SIG-M5 treated with dmso at 0.1 percent for 504 hours (cell line): Measurements from ENCODE around the gene LMNTD2.
"Not testable (repeated sequence)": the region's sequence is repeated elsewhere in the genome, so short reads cannot be mapped to it uniquely, and the experiment has no call there.

Experiments
- DNase-seq: peaks from one replicate; lab custom pipeline; 2025; ENCODE audit not compliant: unreplicated experiment; lab: John Stamatoyannopoulos, UW

LMNTD2 gene

DNA sequence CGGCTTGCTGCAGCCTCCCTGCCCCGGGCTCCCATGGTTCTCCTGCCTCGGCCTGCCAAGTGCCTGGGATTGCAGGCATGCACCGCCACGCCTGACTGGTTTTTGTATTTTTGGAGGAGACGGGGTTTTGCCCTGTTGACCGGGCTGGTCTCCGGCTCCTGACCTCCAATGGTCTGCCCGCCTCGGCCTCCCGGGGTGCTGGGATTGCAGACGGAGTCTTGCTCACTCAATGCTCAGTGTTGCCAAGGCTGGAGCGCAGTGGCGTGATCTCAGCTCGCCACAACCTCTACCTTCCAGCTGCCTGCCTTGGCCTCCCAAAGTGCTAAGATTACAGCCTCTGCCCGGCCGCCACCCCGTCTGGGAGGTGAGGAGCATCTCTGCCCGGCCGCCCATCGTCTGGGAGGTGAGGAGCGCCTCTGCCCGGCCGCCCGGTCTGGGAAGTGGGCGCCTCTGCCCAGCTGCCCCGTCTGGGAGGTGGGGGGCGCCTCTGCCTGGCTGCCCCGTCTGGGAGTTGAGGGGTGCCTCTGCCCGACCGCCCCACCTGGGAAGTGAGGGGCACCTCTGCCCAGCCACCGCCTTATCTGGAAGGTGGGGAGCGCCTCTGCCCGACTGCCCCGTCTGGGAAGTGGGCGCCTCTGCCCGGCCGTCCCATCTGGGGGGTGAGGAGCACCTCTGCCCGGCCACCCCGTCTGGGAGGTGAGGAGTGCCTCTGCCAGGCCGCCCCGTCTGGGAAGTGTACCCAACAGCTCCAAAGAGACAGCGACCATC is 43.4 kb downstream of the LMNTD2 start:
- not testable (repeated sequence) for DNase-seq

DNA sequence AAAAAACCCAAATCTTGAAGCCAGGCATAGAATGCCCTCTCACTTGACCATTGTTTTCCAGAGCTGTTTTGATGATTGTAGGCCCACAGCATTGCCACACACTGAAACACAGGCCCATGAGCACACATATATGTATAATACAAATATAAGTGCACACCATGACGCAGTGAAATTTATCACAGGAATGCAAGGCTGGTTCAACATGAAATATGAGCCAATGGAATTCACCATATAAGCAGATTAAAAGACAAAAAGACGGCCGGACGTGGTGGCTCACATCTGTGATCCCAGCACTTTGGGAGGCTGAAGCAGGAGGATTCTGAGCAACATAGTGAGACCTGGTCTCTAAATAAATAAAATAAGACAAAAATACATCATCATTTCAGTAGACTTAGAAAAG is 44.1 kb downstream of the LMNTD2 start:
- no peak for DNase-seq

GRCh38 chr11:515131-515530 is 45.4 kb downstream of the LMNTD2 start:
- no peak for DNase-seq

- peak; percentile 25 for DNase-seq
Measured at GRCh38 chr11:514606-515005, 45.9 kb downstream of the LMNTD2 start.

DNA sequence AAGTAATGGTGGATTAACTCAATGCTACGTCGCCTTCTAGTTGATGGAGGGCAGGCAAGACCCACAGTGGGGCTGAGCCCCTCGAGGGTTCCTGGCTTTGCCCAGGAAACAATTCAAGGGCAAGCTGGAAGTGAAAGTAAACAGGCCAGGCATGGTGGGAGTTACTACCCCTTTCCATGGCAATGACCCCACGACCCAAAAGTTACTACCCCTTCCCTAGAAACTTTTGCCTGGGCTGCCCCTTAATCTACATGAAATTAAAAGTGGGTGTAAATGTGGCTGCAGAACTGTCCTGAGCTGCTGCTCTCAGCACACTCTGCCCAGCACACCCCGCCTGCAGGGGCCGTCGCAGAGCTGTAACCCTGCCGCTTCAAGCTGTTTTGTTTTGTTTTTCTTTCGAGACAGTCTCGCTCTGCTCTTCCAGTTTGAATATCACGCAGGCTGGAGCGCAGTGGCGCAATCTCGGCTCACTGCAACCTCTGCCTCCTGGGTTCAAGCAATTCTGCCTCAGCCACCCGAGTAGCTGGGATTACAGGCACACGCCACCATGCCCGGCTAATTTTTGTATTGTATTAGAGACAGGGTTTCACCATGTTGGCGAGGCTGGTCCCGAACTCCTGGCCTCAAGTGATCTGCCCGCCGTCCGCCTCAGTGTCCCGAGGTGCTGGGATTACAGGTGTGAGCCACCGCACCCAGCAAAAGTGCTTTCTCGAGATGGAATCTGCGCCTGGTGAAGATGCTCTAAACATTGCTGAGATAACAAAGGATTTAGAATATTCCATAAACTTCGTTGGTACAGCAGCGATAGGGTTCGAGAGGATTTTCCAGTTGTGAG is 47.6 kb downstream of the LMNTD2 start:
- DNase-seq: no peak

DNA sequence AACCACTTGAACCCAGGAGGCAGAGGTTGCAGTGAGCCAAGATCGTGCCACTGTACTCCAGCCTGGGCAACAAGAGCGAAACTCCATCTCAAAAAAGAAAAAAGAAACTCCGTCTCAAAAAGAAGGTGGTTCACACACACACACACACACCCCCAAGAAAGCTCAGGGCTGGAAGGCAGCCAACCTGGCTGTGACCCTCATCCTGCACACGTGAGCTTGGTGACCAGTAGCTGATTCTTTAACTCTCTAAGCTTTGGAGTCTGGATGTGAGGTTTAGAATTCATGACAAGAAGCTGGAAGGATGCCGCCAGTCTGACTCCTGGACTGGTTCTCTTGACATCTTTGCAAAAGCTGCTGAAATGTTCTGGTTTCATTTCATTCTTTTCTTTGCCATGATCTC is 51.6 kb downstream of the LMNTD2 start:
- no peak for DNase-seq

GRCh38 chr11:507727-508515 is 52.6 kb downstream of the LMNTD2 start:
- no peak for DNase-seq

DNA sequence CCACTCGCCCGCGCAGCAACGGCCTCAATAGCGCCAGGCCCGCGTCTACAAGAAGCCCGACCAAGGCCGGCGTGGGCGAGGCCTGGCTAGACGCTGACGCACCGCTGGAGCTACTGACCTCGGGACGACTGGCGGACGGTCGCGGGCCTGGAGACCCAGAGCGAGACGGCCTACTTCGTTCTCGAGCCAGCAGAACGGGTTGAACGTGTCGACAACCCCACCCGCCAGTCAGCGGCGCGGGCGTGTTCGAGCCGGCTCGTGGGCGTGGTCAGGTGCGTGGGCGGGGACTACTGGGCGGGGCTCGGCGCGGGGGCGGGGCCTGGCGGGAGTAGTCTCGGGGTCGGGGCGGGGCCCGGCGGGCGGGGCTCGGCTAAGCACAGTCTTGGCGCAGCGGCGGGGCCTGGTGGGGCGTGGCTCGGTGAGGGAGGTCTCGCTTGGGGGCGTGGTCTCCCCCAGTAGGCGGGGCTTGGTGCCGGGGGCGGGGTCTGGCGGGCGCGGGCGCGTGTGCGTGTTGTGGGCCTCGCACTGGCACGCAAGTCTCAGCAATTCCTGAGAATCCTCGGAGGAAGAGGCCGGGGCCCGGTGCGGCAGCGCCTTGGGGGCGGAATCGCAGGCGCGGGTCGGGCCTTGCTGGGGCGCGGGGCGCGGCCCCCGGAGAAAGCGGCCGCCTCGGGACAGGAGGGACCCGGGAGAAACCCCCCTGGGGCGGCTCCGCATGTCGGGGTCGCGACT is 53.4 kb downstream of the LMNTD2 start, which contains the start of gene RNH1:
Gene RNH1, minus strand, starts transcription at position 248 of the 732 bp plus-strand sequence. CDS start 5,080 bp downstream, outside the sequence.
- peak; percentile 77 for DNase-seq

GRCh38 chr11:506238-506994 is 54.1 kb downstream of the LMNTD2 start:
- peak; percentile 88 for DNase-seq

GRCh38 chr11:504994-505344 is 55.6 kb downstream of the LMNTD2 start:
- DNase-seq: no peak
